Ureter (tissue), 1 donor: ENCODE data around the gene FIBCD1. TPM values are rescaled to one million over a fixed set of nuclear protein-coding genes. Genes with fewer than 3 reads are reported as not detected.
"Not testable (repeated sequence)": the region's sequence is repeated elsewhere in the genome, so short reads cannot be mapped to it uniquely, and the experiment has no call there.

ENCODE experiments used
- DNase-seq: peaks from one replicate; pipeline ENCODE4 v3.0.0-alpha.2; 2020; ENCODE audit warnings: low spot score
- total RNA-seq: library from RNA; stranded (reverse); gene quantifications from one replicate; pipeline ENCODE4 v1.2.4, GENCODE V29; 2023
- donor health status: DM: yes; HTN: yes; CAD: no.

Gene FIBCD1
- total RNA-seq, 1 donor from 2014 or later = not detected

DNA sequence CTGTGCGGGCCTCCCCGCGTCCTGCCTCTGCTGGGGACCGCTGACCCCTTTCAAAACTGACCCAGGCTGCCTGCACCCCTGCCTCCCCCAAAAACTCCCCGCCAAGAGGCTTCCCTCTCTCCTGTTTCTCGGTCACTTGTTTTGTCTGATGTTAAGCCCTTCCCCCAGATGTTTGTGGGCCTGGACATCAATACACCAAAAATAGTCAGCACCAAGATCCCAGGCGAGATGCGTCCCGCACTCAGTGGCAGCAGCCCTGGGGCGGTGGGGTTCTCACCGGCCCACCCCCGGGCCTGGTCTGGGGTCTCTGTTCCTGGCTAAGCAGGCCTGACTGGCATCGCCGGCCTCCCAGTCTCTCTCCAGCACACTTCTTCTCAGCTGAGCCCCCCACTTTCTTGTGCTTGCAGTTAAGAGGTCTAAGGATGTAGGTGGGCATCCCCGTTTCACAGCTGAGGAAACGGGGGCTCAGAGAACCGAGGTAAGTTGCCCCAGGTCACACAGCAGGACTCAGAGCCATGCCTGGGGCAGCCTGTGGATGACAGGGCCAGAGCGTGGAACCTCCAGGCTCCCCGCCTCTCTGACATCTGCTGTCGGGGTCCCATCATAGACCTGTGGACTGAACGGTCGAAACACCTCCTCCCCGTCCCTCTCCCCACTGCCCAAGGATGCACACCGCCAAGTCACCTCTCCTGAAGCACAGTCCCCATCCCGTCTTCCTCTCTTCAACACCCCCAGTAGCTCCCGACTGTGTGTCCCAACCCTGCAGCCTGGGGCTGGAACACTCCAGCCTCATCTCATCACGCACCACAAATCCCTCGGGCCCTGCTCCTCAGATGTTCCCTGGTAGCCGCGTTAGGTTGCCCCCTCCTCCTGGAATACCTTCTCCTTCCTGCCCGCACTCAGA, 16.8 kb downstream of the FIBCD1 start:
- DNase-seq = no peak

DNA sequence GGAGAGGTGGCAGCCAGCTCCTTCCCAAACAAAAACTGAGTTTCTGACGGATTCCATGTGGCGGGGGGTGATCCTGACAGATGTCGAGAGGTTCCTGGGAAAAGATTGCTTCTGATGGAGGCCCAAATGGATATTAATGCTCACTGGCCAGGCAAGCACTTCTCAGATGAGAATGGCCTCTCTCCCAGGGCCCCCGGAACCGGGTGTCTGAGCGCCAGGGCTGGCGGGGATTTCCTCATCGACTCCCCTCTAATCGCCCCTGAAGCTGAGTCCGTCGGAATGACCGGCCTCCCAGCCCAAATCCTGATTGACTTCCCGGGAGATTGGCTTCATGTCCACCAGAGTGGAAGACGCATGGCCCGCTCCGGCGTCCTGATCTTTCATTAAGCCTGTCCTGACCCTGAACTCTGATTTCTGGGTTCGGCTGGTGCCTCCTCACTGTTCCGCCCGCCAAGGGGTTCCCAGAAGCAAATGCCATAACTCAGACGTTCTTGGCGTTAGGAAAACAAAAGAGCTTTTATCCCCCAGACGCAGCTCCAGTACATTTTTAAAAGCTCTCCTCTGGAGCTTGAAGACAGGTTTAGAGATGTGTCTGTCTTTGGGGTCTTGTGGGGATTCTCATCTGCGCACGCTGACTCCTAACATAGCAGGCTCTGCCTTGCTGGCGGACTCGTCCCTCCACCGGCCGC, 17.6 kb downstream of the FIBCD1 start:
- no peak for DNase-seq

DNA sequence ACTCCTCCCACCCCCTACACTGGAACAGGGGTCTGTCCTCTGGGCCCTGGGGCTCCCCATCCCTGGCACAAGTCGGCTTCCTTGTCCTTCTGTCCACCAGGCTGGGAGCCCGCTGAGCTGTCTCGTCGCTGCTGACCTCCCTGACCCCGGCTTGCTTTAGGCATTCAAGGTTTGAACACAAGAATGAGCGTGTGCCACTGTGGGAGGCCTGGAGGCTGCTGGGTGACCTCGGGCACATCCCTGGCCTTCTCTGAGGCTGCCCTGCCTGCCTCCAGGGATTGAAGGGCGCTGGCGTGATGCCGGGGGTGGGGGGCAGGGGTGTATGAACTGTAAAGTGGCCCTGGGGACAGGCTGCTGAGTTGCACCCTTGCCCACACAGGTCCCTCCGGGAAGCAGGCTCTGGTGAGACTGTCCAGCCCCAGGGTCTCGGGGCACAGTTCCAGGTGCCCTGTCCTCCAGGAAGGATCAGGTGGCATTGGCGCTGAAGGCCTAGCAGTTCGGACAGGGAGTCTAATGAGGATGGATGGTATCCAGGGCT, 18.2 kb downstream of the FIBCD1 start:
- DNase-seq = no peak

DNA sequence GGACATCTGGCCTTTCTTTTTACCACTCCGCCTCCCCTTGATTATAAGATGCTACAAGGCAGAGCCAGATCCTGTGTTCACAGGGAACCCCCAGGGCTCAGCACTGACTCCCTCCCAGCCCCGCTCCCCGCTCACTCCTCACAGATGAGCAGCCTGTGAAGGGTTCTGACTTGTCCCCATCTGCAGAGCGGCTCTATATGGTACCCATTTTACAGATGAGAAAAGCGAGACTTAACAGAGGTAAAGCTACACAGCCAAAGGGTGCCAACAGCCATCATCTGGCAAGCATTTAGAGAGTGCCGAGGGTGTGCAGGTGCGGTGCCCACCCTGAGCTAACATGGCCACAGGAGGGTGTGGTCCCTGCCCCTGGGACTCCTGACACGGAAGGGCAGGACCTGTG, 18.8 kb downstream of the FIBCD1 start:
- DNase-seq = no peak

DNA sequence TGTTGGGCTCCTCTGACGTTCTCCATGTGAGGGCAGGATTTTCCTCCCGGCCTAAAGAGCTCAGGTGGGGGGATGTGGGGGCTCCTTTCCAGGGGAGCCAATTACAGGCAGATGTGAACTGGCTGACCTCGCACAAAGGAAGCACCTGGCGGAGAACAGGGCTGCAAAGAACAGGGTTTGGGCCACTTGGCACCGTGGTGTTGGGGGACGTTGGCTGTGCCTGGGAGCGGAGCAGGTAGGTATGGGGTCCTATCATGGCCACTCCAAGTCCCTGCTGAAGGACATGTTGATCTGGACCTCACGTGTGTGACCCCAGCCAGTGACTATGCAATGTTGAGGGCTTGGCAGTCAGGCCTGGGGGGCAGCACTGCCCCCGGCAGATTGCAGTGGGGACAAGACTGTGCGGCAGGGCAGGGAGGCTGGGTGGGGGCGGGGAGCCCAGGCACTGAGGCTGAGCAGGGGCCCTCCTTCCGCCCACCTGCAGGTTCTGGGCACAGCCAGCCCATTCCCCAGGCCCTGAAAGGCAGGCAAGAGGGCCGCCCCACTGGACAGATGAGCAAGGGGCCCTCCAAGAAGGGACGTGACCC, 19.4 kb downstream of the FIBCD1 start:
- no peak for DNase-seq

DNA sequence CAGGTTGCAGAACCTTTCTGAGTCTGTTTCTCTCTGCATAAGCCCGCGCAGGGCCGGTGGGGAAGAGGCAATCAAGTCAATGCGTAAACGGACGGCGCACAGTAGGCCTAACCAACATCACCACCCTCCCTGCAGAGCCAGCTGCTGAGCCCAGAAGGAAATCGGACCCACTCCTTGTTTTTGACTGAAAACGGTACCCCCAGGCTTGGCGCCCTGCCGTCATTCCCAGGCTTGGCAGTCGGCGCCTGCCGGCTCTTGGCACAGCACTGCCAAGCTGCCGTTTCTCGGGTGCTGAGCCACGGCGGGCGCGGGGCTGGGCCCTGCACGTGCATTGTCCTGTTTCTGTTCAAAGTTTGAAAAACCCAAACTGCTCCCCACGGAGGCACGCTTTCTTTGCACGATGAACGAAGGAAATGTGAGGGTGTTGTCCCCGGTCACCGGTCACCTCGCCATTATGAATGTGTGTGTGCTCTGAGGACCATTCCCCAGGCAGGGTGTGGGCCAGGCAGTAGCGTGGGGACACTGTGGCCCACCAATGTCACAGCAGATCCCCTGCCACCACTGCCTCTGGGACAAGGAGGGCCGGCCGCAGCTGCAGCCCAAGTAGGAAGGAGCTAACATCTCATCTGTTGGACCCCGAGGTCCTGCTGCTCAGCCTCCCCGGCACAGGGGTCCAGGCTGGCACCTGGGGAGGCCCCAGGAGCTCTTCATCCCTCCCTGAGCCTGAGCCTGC, 20.1 kb downstream of the FIBCD1 start:
- no peak for DNase-seq

DNA sequence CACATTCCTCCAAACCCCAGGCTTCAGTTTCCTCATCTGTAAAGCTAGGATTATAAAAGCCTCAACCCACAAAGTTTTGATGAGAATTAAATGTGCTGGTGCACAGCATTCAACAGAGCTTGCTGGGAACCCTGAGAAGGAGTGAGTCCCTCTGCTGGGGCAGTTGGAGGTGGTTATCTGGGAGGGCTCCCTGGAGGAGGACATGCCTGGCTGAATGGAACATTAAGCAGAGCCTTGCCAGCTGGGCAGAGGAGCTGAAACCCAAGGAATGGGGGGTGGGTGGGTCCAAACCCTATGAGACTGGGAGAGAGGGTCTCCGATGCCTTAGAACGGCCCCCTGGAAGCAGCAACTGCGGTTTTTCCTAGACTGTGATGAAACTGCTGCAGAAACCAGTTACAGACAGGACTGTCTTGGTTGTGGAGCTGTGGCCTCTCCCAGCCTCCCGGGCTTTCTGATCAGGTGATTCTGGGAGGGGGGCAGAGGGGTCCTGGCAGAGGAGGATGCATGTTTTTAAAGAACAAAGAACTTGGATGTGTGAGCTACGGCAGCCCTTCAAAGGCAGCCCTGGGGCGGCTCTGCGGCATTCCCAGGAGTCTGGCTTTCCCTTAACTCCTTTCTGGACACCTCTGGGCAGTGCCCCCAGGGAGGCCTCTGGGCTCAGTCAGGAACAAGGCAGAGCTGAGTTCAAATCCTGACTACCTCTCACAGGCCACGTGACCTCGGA, 20.8 kb downstream of the FIBCD1 start:
- DNase-seq = no peak

DNA sequence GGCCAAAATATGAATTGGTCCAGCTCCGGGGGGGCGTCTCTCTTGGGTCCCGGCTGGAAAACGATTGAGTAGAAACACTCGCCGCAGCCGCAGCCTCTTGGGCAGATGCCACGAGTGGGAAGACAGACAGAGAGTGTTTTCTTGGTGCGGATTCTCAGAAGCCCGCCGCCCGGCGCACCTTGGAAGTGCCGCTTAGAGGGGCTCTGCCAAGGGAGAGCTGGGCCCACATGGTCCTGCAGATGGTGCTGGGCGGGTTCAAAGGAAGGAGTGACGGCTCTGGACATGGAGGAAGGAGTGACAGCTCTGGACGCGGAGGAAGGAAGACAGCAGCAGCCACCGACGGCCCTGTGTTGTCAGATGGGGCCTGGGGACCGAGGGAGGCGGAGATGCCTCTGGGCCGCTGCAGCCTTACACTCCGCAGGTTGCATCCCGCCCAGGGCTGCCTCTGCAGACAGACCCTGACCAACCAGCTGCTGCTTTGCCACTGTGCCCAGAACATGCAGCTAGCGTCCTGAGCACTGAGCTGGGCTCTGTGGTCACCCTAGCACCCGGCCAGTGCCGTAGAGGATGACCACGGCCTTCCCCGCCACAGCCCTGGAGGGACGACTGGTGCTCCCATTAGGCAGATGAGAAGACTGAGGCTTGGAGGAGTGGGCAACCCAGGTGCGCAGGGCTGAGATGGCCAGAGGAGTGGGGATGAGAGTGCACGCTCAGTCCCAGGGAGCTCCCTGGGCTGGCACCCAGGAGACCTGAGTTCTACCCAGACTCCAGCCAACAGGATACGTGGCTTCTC, 21.7 kb downstream of the FIBCD1 start:
- no peak for DNase-seq

DNA sequence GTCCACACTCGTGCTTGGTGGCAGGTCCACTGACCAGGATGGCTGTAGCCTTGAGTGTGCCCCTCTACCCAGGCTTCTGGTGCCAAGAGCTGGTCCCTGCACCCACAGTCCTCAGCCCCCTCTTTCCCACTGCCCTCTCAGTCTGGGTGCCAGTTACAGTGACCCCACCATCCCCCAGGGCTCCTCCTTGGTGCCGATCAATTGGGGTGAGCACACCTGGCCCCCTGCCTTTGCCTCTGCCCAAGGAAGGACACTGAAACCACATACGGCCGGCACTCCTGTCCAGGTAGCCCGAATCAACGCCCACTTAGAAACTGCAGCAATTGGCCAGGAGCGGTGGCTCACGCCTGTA, 24.0 kb downstream of the FIBCD1 start:
- no peak for DNase-seq

DNA sequence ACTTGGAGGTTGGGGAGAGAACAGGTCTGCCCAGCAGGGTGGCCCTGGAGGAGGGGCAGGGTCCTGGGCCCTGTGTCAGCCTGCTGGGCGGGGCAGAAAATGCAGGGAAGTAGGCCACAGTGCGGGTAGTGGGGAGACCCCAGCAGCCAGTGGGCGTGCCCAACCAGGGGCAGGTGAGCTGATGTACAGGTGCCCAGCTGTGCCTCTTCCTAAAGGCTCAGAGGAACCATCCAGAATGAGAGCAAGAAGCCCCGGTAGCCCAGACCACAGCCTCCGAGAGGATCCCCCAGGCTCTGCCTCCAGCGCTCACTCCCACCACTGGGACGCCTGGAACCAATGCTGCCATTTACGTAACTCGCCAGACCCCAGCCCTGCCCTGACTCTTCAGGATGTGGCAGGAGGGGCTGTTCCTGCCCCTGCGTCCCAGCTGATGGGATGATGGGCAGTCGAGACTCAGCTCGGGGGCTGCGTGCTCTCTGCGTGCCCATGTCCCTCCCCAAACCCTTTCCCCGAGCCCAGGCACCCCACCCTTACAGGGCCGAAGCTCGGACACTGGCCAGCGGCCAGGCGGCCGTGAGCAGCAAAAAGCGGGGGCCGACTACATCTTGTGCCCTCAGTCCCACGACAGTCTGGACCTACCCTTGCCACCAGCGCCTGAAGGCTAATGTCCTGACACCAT, 24.5 kb downstream of the FIBCD1 start:
- no peak for DNase-seq

DNA sequence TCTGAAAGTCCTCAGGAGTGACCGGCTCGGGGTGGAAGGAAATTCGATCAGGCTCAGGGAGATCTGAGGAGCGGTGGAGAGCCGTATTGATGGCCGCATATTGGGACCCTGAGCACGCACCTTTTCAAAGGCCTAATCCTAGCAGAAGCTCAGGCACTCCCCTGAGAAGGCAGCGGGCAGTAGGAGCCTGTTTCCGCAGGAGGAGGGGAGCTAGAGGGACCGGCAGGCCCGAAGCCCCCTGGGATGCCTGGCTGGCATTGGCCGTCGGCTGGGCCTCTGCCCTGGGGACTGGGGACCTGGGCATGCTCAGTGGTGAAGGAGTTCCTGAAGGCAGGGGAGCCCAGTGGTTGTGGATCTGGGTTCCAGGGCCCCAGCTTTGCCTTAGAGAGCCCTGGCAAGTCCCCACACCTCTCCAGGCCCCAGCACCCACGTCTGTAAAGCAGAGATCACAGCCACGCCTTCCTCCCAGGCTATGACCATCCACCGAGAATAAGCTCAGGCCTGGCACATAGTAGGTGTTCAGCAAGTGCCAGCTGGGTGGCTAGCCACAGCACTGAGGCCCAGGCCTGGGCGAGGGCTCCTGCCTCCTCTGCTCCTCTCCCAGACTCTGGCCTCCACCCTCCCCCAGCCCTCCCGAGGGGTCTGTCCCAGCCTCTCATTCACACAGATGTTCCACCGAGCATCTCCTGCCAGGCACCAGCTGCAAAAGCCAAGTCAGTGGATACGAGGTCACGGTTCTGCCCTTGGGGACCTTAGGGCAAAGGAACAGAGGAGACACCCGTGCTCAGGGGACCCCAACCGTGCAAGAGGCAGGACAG, 25.2 kb downstream of the FIBCD1 start:
- DNase-seq = no peak

DNA sequence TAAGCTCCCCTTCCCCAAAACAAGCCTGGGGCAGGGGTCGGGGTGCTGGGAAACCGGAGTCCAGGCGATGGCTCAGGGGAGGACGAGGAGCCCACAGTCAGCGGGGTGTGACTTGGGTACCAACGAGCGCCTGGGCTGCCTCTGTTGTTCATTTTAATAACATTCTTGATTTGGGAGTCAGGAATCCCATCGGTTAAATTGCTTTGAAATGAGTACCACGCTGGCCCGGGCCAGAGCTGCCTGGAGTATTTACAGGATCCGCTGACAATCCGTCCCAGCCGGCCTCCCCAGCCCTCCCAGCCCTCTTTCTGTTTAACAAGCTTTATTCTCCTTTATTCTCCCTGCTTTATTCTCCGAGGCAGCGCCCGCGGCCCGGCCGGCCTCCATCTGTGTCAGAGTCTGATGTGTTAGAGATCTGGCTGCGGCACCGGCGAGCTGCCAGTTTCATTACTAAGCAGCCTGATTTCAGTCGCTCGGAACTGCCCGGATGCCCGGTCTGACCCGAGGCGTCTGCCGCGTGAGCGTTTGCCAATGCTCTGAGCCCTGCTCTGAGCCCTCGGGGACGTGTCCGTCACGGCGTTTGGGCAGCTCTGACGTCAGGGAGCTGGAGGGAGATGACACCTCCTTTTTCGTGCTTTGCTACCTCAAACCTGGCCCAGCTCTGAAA, 26.0 kb downstream of the FIBCD1 start:
- no peak for DNase-seq

DNA sequence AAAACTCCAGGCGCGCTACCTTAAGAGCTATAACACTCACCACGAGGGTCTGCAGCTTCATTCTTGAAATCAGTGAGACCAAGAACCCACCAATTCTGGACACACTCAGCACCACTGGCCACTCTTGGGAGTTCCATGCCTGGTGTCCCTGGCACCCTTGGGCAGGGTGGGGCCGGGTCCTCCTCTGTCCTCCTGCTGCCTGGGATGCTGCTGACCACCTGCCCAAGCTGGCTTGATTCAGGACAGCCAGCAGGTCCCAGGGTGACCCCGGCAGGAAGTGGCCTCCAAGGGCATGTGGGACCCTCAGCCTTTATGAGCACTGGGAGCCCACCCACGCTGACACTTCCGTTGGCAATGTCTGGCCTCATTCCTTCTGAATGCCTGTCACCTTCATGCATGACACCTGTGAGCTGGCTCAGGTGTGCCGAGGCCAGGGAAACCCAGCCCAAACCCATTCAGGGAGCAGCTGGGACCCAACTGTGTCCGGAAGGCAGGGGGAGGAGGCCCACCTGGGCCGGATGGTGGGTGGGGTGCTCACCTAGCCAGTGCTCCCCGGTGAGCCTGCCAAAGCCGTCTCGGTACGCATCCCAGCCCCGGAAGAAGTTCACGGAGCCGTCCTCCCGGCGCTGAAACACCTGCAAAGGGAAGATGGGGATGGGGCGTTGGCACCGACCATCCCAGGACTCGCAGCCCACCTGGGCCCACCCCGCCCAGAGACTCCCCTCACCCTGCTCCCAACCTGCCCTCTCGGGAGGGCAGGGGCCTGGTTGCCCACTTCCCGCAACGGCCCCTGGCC, 27.6 kb downstream of the FIBCD1 start:
- DNase-seq = no peak

DNA sequence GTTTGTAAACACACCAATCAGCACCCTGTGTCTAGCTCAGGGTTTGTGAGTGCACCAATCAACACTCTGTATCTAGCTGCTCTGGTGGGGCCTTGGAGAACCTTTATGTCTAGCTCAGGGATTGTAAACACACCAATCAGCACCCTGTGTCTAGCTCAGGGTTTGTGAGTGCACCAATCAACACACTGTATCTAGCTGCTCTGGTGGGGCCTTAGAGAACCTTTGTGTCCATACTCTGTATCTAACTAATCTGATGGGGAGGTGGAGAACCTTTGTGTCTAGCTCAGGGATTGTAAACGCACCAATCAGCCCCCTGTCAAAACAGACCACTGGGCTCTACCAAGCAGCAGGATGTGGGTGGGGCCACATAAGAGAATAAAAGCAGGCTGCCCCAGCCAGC, 28.4 kb downstream of the FIBCD1 start:
- DNase-seq = not testable (repeated sequence)

DNA sequence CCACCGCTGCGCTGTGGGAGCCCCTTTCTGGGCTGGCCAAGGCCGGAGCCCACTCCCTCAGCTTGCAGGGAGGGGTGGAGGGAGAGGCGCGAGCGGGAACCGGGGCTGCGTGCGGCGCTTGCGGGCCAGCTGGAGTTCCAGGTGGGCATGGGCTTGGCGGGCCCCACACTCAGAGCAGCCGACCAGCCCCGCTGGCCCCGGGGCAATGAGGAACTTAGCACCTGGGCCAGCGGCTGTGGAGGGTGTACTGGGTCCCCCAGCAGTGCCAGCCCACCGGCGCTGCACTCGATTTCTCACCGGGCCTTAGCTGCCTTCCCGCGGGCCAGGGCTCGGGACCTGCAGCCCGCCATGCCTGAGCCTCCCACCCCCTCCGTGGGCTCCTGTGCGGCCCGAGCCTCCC, 29.0 kb downstream of the FIBCD1 start:
- not testable (repeated sequence) for DNase-seq

DNA sequence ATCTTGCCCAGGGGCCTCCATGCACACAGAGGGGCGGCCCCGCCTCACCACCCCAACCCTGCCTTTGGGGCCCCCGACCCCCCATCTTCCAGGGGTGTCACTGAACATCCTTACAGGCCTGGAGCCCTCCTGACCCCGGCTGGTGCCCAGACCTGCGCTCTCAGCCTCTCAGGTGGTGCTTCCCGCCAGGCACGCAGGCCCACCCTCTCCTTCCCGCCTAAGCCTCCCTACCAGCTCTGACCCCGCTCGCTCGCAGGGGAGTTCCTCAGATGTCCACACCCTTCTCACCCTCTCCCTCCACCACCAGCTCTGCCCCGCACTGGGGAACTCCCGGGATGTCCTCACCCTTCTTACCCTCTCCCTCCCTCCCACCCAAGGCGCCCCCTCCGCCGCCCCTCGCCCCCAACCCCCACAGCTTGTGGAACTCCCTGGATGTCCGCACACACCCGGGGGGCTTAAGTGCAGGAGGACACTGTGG, 30.1 kb downstream of the FIBCD1 start:
- no peak for DNase-seq

DNA sequence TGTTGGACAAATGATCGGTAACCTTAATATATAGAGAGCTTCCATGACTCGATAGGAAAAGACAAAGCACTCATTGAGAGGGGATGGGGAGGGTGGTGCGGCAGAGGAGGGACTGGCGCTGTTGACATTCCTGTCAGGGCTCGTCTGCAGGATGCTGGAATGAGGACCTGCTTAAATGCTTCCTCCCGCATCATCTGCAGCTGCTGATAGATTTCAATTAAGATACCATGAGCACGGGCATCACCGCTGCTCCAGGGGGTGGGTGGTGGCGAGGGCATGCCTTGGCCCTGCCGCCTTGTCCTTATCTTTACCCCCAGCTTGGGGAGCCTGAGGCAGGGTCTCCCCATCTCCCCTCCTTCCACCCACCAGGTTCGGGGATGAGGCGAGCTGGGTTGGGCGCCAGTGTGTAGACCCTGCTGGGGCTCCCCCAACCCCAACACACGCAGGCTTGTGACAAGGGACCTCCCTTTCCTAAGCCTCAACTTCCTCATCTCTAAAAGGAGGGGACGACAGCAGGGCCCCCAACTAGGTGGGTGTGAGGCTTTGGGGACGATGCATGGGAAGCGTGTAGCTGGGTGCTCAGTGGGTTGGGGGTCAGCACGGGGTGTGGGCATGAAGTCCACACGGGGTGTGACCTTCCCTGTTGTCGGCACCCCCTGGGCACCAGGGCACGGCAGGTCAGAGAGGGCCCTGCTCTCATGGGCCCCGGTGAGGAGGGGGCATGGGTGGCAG, 30.7 kb downstream of the FIBCD1 start:
- DNase-seq = no peak
